PC-9 (cell line): ENCODE data around the gene TULP4.

Source experiments
- CTCF ChIP-seq: fragments of 200-600 bp; sonication (generic); conservative IDR thresholded peaks from 2 replicates; pipeline ENCODE4 v1.6.1; 2017; ENCODE audit warnings: mixed run types, antibody characterized with exemption, mild to moderate bottlenecking, moderate library complexity
- EZH2 ChIP-seq: fragments of 200-600 bp; sonication (generic); IDR thresholded peaks from 2 replicates; pipeline ENCODE4 v1.8.0; 2017; ENCODE audit warnings: antibody characterized with exemption, low read depth

GRCh38 chr6:158536084-158536890 is 224.0 kb downstream of the TULP4 start:
- no peak for TF ChIP-seq CTCF
- no peak for TF ChIP-seq EZH2
